Stromal cell of bone marrow (primary cell): Measurements from ENCODE around the gene HOXB9.

ENCODE experiments used
- DNase-seq: peaks from one replicate; pipeline ENCODE4 v3.0.0-alpha.2; 2012; ENCODE audit warnings: low read depth

The HOXB9 gene

GRCh38 chr17:48596000-48596734 is 30.0 kb downstream of the HOXB9 start:
- no peak for DNase-seq

GRCh38 chr17:48595278-48595999 is 30.7 kb downstream of the HOXB9 start:
- DNase-seq: no peak

GRCh38 chr17:48594538-48595277 is 31.4 kb downstream of the HOXB9 start:
- DNase-seq: no peak

GRCh38 chr17:48593840-48594537 is 32.2 kb downstream of the HOXB9 start:
- DNase-seq: no peak

- DNase-seq: no peak
Measured at GRCh38 chr17:48593126-48593829, 32.9 kb downstream of the HOXB9 start, which contains the start of gene HOXB5. TSS of gene HOXB5 (minus strand) at chr17:48593779. CDS start at chr17:48593682, 97 bp downstream.

- no peak for DNase-seq
Measured at GRCh38 chr17:48592577-48592976, 33.6 kb downstream of the HOXB9 start.

GRCh38 chr17:48592057-48592514 is 34.1 kb downstream of the HOXB9 start:
- DNase-seq: no peak

GRCh38 chr17:48591255-48592056 is 34.7 kb downstream of the HOXB9 start:
- DNase-seq: no peak

GRCh38 chr17:48590607-48591161 is 35.5 kb downstream of the HOXB9 start:
- no peak for DNase-seq

- DNase-seq: no peak
Measured at GRCh38 chr17:48589831-48590606, 36.1 kb downstream of the HOXB9 start, which contains the start of gene HOXB3. TSS of gene HOXB3 (minus strand) at chr17:48590241. CDS start at chr17:48552474, 37,767 bp downstream.

GRCh38 chr17:48589060-48589830 is 36.9 kb downstream of the HOXB9 start:
- DNase-seq: no peak

GRCh38 chr17:48588528-48588927 is 37.6 kb downstream of the HOXB9 start:
- DNase-seq: no peak

GRCh38 chr17:48588074-48588415 is 38.1 kb downstream of the HOXB9 start:
- no peak for DNase-seq

- DNase-seq: no peak
Measured at GRCh38 chr17:48587276-48588073, 38.7 kb downstream of the HOXB9 start.

- DNase-seq: no peak
Measured at GRCh38 chr17:48586355-48587258, 39.6 kb downstream of the HOXB9 start.

GRCh38 chr17:48584223-48584741 is 41.9 kb downstream of the HOXB9 start:
- no peak for DNase-seq
